Liver (tissue), 9 donors: ENCODE measurements around the gene SIRPA. TPM values are rescaled to one million over a fixed set of nuclear protein-coding genes. Genes with fewer than 3 reads are reported as not detected.

ENCODE experiments used
- DNase-seq: peaks from one replicate; pipeline ENCODE4 v3.0.0-alpha.2; 2017; ENCODE audit warnings: low spot score
- H3K27ac ChIP-seq, 2 donors: one replicate each; pipeline ENCODE4 v1.7.0; 2013; ENCODE audit warnings: inconsistent platforms in 2 of 2, low read length in 2 of 2, control low read depth in 1 of 2, low read depth in 1 of 2, mild to moderate bottlenecking in 1 of 2
- H3K27me3 ChIP-seq, 4 donors: one replicate each; pipeline versions ENCODE4 v1.6.1 to v1.7.0; 2013; ENCODE audit warnings: low read length in 3 of 4, inconsistent platforms in 1 of 4, mild to moderate bottlenecking in 1 of 4, moderate library complexity in 1 of 4; ENCODE audit not compliant: control insufficient read depth in 4 of 4, insufficient read depth in 4 of 4
- H3K36me3 ChIP-seq, 4 donors: one replicate each; pipeline versions ENCODE4 v1.6.1 to v1.7.0; 2013; ENCODE audit warnings: low read length in 3 of 4, mild to moderate bottlenecking in 3 of 4, low read depth in 1 of 4, moderate library complexity in 1 of 4; ENCODE audit not compliant: control insufficient read depth in 4 of 4, insufficient read depth in 3 of 4
- H3K4me1 ChIP-seq, 4 donors: one replicate each; pipeline versions ENCODE4 v1.6.1 to v1.7.0; 2013; ENCODE audit warnings: low read length in 3 of 4, mild to moderate bottlenecking in 3 of 4, moderate library complexity in 1 of 4; ENCODE audit not compliant: control insufficient read depth in 4 of 4, insufficient read depth in 4 of 4
- H3K4me3 ChIP-seq, 3 donors: one replicate each; pipeline versions ENCODE4 v1.6.1 to v1.7.0; 2013; ENCODE audit warnings: low read length in 3 of 3, control low read depth in 1 of 3, low read depth in 1 of 3, mild to moderate bottlenecking in 1 of 3
- H3K9ac ChIP-seq, 2 donors: one replicate each; pipeline ENCODE4 v1.7.0; 2013; ENCODE audit warnings: low read length in 2 of 2, mild to moderate bottlenecking in 2 of 2, moderate library complexity in 2 of 2, control low read depth in 1 of 2, low read depth in 1 of 2
- H3K9me3 ChIP-seq, 4 donors: one replicate each; pipeline versions ENCODE4 v1.6.1 to v1.7.0; 2013; ENCODE audit warnings: low read length in 3 of 4; ENCODE audit not compliant: control insufficient read depth in 4 of 4
- CTCF ChIP-seq: fragments of 150-350 bp; IDR thresholded peaks from 2 replicates; pipeline ENCODE4 v1.5.1; 2017; ENCODE audit warnings: improper control_type of control experiment, low read depth, low read length; ENCODE audit not compliant: missing input control
- EGR1 ChIP-seq, 2 donors: IDR thresholded peaks; 2 replicates each; pipeline ENCODE4 v1.6.1; 2016 to 2018; ENCODE audit warnings: antibody characterized with exemption in 2 of 2, low read depth in 2 of 2
- FOXA1 ChIP-seq: IDR thresholded peaks from 2 replicates; pipeline ENCODE4 v1.6.1; 2016; ENCODE audit warnings: antibody characterized with exemption
- FOXA2 ChIP-seq: IDR thresholded peaks from 2 replicates; pipeline ENCODE4 v1.6.1; 2016; ENCODE audit warnings: antibody characterized with exemption
- GABPA ChIP-seq, 2 donors: IDR thresholded peaks in 1 of 2; conservative IDR thresholded peaks in 1 of 2; 2 replicates each; pipeline ENCODE4 v1.6.1; 2016; ENCODE audit warnings: antibody characterized with exemption in 2 of 2, mild to moderate bottlenecking in 1 of 2, moderate library complexity in 1 of 2
- HNF4A ChIP-seq, 2 donors: conservative IDR thresholded peaks; 2 replicates each; pipeline ENCODE4 v1.6.1; 2016; ENCODE audit warnings: antibody characterized with exemption in 2 of 2, mild to moderate bottlenecking in 2 of 2
- HNF4G ChIP-seq: IDR thresholded peaks from 2 replicates; pipeline ENCODE4 v1.6.1; 2016; ENCODE audit warnings: antibody characterized with exemption
- JUND ChIP-seq, 2 donors: IDR thresholded peaks; 2 replicates each; pipeline ENCODE4 v1.6.1; 2016; ENCODE audit warnings: antibody characterized with exemption in 2 of 2
- NR2F2 ChIP-seq: IDR thresholded peaks from 2 replicates; pipeline ENCODE4 v1.6.1; 2016; ENCODE audit warnings: antibody characterized with exemption
- RAD21 ChIP-seq, 2 donors: IDR thresholded peaks; 2 replicates each; pipeline ENCODE4 v1.6.1; 2016; ENCODE audit warnings: antibody characterized with exemption in 2 of 2, mild to moderate bottlenecking in 2 of 2
- REST ChIP-seq: IDR thresholded peaks from 2 replicates; pipeline ENCODE4 v1.6.1; 2016; ENCODE audit warnings: antibody characterized with exemption, mild to moderate bottlenecking
- RXRA ChIP-seq, 2 donors: IDR thresholded peaks; 2 replicates each; pipeline ENCODE4 v1.6.1; 2017 to 2018; ENCODE audit warnings: antibody characterized with exemption in 2 of 2, mild to moderate bottlenecking in 1 of 2
- SP1 ChIP-seq: IDR thresholded peaks from 2 replicates; pipeline ENCODE4 v1.6.1; 2018; ENCODE audit warnings: antibody characterized with exemption, mild to moderate bottlenecking
- TAF1 ChIP-seq: conservative IDR thresholded peaks from 2 replicates; pipeline ENCODE4 v1.6.1; 2016; ENCODE audit warnings: antibody characterized with exemption, mild to moderate bottlenecking
- YY1 ChIP-seq: IDR thresholded peaks from 2 replicates; pipeline ENCODE4 v1.6.1; 2016; ENCODE audit warnings: antibody characterized with exemption, mild to moderate bottlenecking
- ZBTB33 ChIP-seq: IDR thresholded peaks from 2 replicates; pipeline ENCODE4 v1.6.1; 2016; ENCODE audit warnings: antibody characterized with exemption
- WGBS: extraction: QIAGEN DNeasy Blood & Tissue Kit; methylation state at CpG from one replicate; pipeline ENCODE4 v1.1.7; 2013; 5-methylcytosine and 5-hydroxymethylcytosine counted together
- polyA plus RNA-seq, 2 donors: library from polyadenylated mRNA; stranded (reverse) in 1 of 2; unstranded in 1 of 2; fragments of 200-250 nt in 1 of 2; fragments of >200 nt in 1 of 2; fragmentation: Nextera tagmentation in 1 of 2; extraction: Ambion mirVana in 1 of 2; gene quantifications; one replicate each; pipeline versions ENCODE4 v1.2.1 to v1.2.3, GENCODE V29; 2013 to 2015
- total RNA-seq, 2 donors: library from RNA; depleted of rRNA; stranded (reverse); fragments of >200 nt; gene quantifications; one replicate each; pipeline ENCODE4 v1.2.3, GENCODE V29; 2014
- TF ChIP-seq, protein P1 (sequence below): IDR thresholded peaks from 2 replicates; pipeline ENCODE4 v1.6.1; 2016; ENCODE audit warnings: antibody characterized with exemption
- TF ChIP-seq, protein P2 (sequence below): IDR thresholded peaks from 2 replicates; pipeline ENCODE4 v1.6.1; 2016; ENCODE audit warnings: antibody characterized with exemption
- donor health status: healthy.
- donor health status: healthy.
- donor health status: healthy.
- donor health status: healthy.
- donor health status: healthy.

The SIRPA gene
- total and polyA plus RNA-seq, 4 donors, result 5.4 to 47.5 (median 23.2) TPM

DNA sequence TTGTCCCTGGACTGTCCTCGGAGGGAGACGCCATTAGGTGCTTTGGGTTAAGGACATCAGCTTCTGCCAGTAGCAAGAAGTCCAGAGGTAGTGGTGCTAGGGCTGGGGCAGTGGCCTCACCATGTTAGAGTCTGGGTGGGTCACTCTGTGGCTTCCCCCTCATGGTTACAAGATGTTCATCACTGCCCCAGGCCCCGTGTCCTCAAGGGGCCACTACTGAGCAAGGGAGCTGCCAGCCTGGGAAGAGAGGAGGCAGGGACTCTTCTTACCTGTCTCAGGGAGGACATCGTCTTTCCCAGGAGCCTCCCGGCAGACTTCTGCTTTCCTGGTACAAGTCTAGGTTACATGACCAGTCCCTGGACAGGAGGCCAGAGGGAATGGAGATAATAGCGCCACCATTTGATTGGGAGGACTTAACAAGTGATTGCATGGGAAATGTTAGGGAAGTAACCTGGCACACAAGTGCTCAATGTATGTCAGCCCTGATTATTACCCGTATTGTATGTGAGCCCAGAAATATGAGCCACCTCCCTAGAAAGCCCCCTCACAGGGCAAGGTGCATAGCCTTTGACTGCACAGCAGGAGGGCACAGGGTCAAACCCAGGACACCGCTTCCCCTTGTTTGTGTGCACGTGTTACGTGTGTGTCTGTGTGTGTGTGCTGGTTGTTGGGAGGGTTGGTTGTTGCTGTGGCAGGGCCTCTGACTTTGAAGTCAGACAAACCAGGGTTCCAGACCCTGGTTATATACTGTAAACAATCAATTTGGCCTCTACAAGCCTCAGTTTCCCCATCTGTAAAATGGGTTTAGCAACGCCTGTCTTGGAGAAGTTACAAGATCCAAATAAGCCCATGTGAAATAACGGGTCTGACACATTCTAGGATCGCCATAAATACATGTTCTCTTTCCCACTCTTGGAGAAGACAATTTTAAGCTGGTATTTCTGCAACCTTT lies 30.0 kb downstream of the SIRPA start:
- no peak for DNase-seq
- TF ChIP-seq ZBTB33, result no peak
- no peak for TF ChIP-seq JUND (IDR thresholded peaks at IDR 0.05)
- no peak for TF ChIP-seq FOXA2
- TF ChIP-seq RAD21 (IDR thresholded peaks at IDR 0.05), result no peak
- no peak for TF ChIP-seq NR2F2
- TF ChIP-seq EGR1 (IDR thresholded peaks at IDR 0.05; ENCODE audit: low read depth in 2 of 2), result no peak
- no peak for TF ChIP-seq YY1
- no peaks in the 10 kb centered on the region for H3K27me3 ChIP-seq
- peaks cover 2 to 34% (median 18%) of the 10 kb centered on the region in 4 donors for H3K36me3 ChIP-seq
- H3K4me3 ChIP-seq, result no peak overlapping the region
- H3K27ac ChIP-seq, result no peak overlapping the region
- H3K9ac ChIP-seq, result no peak overlapping the region
- no peaks in the 10 kb centered on the region for H3K9me3 ChIP-seq
- H3K4me1 ChIP-seq, result peaks cover 0 to 12% (median 9%) of the 10 kb centered on the region in 4 donors
- WGBS, result 95% methylated on average over 13 of the region's 13 CpGs

GRCh38 chr20:1926237-1926636 lies 31.0 kb downstream of the SIRPA start:
- Histone ChIP-seq H3K9me3 (no peaks in the 10 kb centered on the region), H3K27ac (no peak overlapping the region), H3K9ac (no peak overlapping the region), H3K4me3 (no peak overlapping the region), H3K4me1 (peaks cover 0 to 13% (median 10%) of the 10 kb centered on the region in 4 donors), H3K36me3 (peaks cover 2 to 35% (median 19%) of the 10 kb centered on the region in 4 donors), H3K27me3 (no peaks in the 10 kb centered on the region)
- 88% methylated on average over 5 of the region's 5 CpGs for WGBS
- no peak for DNase-seq
- TF ChIP-seq, protein P1, sequence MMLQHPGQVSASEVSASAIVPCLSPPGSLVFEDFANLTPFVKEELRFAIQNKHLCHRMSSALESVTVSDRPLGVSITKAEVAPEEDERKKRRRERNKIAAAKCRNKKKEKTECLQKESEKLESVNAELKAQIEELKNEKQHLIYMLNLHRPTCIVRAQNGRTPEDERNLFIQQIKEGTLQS, result no peak
- TF ChIP-seq FOXA2, result no peak
- no peak for TF ChIP-seq TAF1
- TF ChIP-seq GABPA (IDR thresholded peaks at IDR 0.05 in 1 of 2, conservative IDR thresholded peaks at IDR 0.05 in 1 of 2), result no peak
- no peak for TF ChIP-seq RAD21 (IDR thresholded peaks at IDR 0.05)
- TF ChIP-seq FOXA1, result no peak
- TF ChIP-seq HNF4A (conservative IDR thresholded peaks at IDR 0.05), result no peak
- no peak for TF ChIP-seq EGR1 (IDR thresholded peaks at IDR 0.05; ENCODE audit: low read depth in 2 of 2)
- TF ChIP-seq CTCF, result no peak
- no peak for TF ChIP-seq HNF4G
- TF ChIP-seq, protein P2, sequence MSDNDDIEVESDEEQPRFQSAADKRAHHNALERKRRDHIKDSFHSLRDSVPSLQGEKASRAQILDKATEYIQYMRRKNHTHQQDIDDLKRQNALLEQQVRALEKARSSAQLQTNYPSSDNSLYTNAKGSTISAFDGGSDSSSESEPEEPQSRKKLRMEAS, result no peak
- TF ChIP-seq ZBTB33, result no peak
- TF ChIP-seq REST, result no peak
- TF ChIP-seq JUND (IDR thresholded peaks at IDR 0.05), result no peak
- no peak for TF ChIP-seq RXRA (IDR thresholded peaks at IDR 0.05)
- TF ChIP-seq SP1, result no peak
- TF ChIP-seq YY1, result no peak
- TF ChIP-seq NR2F2, result no peak
